GM18505 (cell line): ENCODE results near the gene PRDM12.

Experiments
- ATAC-seq: cut with Tn5 transposase; IDR thresholded peaks from one replicate; pipeline ENCODE4 v1.9.1; 2021; ENCODE audit not compliant: unreplicated experiment
- POLR2A ChIP-seq: IDR thresholded peaks from 4 replicates; pipeline ENCODE4 v1.6.1; 2011; ENCODE audit warnings: borderline replicate concordance; ENCODE audit not compliant: insufficient read depth, insufficient read length; ENCODE audit errors: extremely low read depth

The PRDM12 gene

GRCh38 chr9:130632081-130632710 is 32.2 kb upstream of the PRDM12 start:
- no peak for ATAC-seq
- no peak for TF ChIP-seq POLR2A

GRCh38 chr9:130632841-130633240 is 31.6 kb upstream of the PRDM12 start:
- ATAC-seq, result no peak
- TF ChIP-seq POLR2A, result no peak

GRCh38 chr9:130633336-130634190 is 30.8 kb upstream of the PRDM12 start:
- no peak for ATAC-seq

GRCh38 chr9:130634191-130634768 is 30.1 kb upstream of the PRDM12 start:
- ATAC-seq, result no peak
- TF ChIP-seq POLR2A, result no peak

More at GRCh38 chr9:130633336-130634190, 30.8 kb upstream of the PRDM12 start:
- TF ChIP-seq POLR2A, result no peak

- TF ChIP-seq POLR2A, result no peak
- ATAC-seq, result no peak
These were observed 29.6 kb upstream of the PRDM12 start for GRCh38 chr9:130634801-130635200.

- no peak for TF ChIP-seq POLR2A
- ATAC-seq, result no peak
These were observed 29.1 kb upstream of the PRDM12 start for GRCh38 chr9:130635306-130635705.

GRCh38 chr9:130635721-130636647 is 28.4 kb upstream of the PRDM12 start:
- TF ChIP-seq POLR2A, result no peak
- no peak for ATAC-seq

- no peak for TF ChIP-seq POLR2A
- ATAC-seq, result no peak
These were observed 27.8 kb upstream of the PRDM12 start for GRCh38 chr9:130636648-130637020.

- ATAC-seq, result no peak
These were observed 25.9 kb upstream of the PRDM12 start for GRCh38 chr9:130638284-130639123.

GRCh38 chr9:130639124-130639765 is 25.1 kb upstream of the PRDM12 start:
- no peak for ATAC-seq
- no peak for TF ChIP-seq POLR2A

More at GRCh38 chr9:130638284-130639123, 25.9 kb upstream of the PRDM12 start:
- no peak for TF ChIP-seq POLR2A

GRCh38 chr9:130639866-130640555 is 24.4 kb upstream of the PRDM12 start:
- no peak for TF ChIP-seq POLR2A

More at GRCh38 chr9:130639866-130640555, 24.4 kb upstream of the PRDM12 start:
- no peak for ATAC-seq
